Sciatic nerve (tissue), 2 donors: ENCODE data around the gene FRA10AC1. TPM values are rescaled to one million over a fixed set of nuclear protein-coding genes. Genes with fewer than 3 reads are reported as not detected.

Experiments used
- ATAC-seq: fragments of 200-7000 bp; cut with Tn5 transposase; one replicate; pipeline ENCODE4 v1.9.1; 2020; ENCODE audit warnings: mild to moderate bottlenecking, moderate library complexity
- DNase-seq: peaks from one replicate; pipeline ENCODE4 v3.0.0-alpha.2; 2020; ENCODE audit warnings: low spot score
- intact Hi-C: fragments of 100-400 bp; cut with DNase I; formaldehyde crosslinking; loops from one replicate; pipeline ENCODE4 v1.14.2; 2022
- total RNA-seq: library from RNA; stranded (reverse); fragmentation: NEBNext Ultra II Directional; extraction: Animal tissue kit (Norgen Biotek cat#: 25700); gene quantifications from one replicate; pipeline ENCODE4 v1.2.1, GENCODE V29; 2021
- donor health status: DM: no; HTN: no; CAD: no.
- donor health status: DM: no; HTN: no; CAD: no.

The FRA10AC1 gene
- 40.9 TPM for total RNA-seq

GRCh38 chr10:93702210-93703001 lies at the start of gene FRA10AC1:
Gene FRA10AC1 (minus strand): TSS chr10:93702592. CDS start chr10:93700106, 2,486 bp downstream.
- ATAC-seq, result peak; percentile 99
- peak; percentile 95 for DNase-seq
- intact Hi-C loops, result no loop called here

- intact Hi-C loops, result no loop called here
- ATAC-seq (peak; percentile 49), DNase-seq (no peak)
Observed at GRCh38 chr10:93751832-93752231, 49.4 kb upstream of the FRA10AC1 start.

DNA sequence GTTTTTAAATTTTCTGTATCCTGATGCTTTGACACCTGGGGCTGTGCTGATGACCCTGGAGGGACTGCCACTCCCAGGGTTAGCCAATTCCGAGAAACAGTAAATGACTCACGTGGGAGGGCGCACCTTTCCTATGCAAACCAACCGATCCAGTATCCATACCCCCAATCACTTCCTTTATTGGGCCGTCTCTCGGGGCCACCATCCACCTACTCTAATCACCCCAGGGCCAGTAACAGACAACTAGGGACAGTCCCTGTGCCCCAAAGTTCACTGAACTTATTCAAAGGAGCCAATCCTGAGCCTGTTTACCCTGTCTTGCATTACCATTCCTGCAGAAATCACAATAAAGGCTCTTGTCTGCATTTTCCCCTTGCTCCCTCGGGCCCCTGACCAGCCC lies 48.7 kb upstream of the FRA10AC1 start:
- no peak for DNase-seq
- intact Hi-C loops, result no loop called here
- ATAC-seq, result no peak

GRCh38 chr10:93749218-93749799 lies 46.9 kb upstream of the FRA10AC1 start:
- intact Hi-C loops, result no loop called here
- DNase-seq (no peak), ATAC-seq (peak; percentile 74)

DNA sequence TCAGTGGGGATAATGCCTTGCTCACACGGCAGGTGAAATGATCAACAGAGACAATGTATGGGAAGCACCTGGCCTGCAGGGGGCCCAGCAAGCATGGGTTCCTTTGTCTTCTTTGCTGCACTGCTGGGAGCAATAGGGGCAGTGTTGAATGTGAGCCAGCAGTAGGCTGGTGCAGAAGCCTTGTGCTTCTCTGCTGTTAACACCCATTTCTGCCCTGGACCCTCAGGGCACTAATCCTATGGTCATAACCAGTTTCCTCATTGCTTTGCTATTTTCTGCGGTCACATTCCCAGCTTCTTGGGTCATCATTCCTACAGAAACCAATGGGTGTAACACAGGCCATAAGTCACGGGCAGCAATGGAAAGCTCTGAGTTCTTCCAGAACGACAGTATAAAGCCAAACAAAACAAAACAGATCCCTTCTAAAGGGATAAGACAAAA lies 44.5 kb upstream of the FRA10AC1 start:
- DNase-seq, result no peak
- intact Hi-C loops, result no loop called here
- peak; percentile 87 for ATAC-seq

DNA sequence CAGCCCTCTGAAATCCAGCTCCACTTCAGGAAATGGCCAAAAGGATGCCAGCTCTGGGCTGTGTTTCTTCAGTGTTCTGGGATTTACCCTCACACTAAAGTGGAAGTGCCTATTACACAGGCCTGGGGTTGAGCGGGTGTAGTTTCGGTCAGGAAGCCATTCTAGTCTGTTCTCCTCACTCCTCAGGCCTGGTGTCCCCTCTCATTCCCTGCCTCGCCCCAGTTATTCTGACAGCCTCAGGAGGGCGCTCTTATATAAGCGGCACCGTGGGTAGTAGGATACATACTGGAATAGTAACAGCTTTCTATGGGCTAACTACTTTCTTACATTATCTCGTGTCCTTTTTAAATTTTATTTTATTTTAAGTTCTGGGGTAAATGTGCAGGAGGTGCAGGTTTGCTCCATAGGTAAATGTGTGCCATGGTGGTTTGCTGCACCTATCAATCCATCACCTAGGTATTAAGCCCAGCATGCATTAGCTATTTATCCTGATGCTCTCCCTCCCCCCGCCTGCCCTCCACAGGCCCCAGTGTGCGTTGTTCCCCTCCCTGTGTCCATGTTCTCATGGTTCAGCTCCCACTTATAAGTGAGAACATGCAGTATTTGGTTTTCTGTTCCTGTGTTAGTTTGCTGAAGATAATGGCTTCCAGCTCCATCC lies 43.1 kb upstream of the FRA10AC1 start:
- DNase-seq (no peak), ATAC-seq (peak; percentile 59)
- intact Hi-C loops, result no loop called here

DNA sequence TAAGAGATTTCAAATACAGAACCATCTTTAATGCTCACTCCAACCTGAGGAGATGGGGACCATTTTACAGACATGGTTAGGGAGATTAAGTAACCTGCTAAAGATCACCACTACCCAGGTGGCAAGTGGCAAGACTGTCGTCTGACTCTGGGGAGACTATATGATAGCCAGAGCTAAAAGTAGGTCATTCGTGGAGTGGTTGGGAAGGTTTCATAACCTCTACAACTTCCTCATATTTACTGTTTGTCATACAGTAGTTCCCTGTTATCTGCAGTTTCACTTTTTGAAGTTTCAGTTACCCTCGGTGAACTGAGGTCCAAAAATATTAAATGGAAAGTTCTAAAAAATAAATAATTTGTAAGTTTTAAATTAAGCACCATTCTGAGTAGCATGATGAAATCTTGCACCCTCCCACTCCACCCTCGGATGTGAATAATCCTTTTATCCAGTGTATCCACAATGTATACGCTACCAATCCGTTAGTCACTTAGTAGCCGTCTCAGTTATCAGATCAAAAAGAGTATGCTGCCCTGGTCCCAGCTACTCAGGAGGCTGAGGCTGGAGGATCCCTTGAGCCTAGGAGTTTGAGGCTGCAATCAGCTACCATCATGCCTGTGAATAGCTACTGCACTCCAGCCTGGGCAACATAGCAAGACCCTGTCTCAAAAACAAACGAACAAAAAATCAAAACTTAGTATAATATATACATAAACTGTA lies 40.4 kb upstream of the FRA10AC1 start:
- DNase-seq (no peak), ATAC-seq (no peak)
- intact Hi-C loops, result no loop called here

- ATAC-seq (no peak), DNase-seq (no peak)
- intact Hi-C loops, result no loop called here
Observed at GRCh38 chr10:93741367-93741766, 39.0 kb upstream of the FRA10AC1 start.

DNA sequence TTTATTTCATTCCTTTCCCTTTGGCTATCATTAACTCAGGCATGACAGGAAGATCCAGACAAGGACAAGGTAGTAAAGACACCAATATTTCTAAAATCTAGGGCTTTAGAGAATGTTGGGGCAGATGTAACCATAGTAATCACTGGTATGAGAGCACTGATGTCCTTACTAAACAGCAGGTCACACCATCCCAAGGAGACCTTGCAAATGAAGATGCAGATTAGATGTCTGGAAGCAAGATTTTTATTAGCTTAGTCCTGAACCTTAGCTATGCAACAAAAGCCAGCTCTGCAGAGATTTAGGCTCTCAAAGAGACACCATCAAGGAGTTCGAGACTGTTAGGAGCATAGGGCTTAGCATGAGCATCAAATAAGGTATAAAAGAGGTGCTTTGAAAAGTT lies 23.6 kb upstream of the FRA10AC1 start:
- DNase-seq (no peak), ATAC-seq (no peak)
- intact Hi-C loops, result no loop called here

DNA sequence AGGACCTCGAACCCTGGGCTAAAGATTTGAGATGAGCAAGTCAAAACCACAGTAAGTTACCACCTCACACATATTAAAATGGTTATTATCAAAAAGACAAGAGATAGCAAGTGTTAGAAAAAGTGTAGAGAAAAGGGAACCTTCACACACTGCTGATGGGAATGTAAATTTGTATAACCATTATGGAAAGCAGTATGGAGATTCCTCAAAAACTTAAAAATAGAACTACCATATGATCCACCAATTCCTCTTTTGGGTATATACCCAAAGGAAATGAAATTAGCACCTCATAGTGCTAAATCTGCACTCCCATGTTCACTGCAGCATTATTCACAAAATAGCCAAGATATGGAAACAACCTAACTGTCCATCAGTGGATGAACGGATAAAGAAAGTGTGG lies 20.8 kb upstream of the FRA10AC1 start:
- ATAC-seq, result no peak
- DNase-seq, result no peak
- intact Hi-C loops, result no loop called here

DNA sequence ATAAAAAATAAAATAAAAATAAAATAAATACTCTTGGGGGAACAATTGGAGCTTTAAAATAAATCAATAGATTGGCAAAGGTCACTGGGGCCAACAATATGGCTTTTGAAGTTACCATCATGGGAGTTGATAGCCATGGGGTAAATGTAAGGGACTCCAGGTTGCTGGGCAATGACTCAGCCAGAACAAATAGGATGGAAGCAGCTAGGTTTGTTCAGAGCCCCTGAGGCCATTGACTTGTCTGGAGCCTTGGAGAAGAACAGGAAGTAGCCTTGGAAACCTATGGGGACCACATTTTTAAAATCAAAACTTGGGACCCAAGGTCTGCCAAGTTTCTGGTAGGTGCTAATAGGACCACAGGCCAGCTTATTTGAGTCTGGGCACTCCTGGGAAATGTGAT lies 20.2 kb upstream of the FRA10AC1 start:
- intact Hi-C loops, result no loop called here
- no peak for DNase-seq
- ATAC-seq, result no peak

DNA sequence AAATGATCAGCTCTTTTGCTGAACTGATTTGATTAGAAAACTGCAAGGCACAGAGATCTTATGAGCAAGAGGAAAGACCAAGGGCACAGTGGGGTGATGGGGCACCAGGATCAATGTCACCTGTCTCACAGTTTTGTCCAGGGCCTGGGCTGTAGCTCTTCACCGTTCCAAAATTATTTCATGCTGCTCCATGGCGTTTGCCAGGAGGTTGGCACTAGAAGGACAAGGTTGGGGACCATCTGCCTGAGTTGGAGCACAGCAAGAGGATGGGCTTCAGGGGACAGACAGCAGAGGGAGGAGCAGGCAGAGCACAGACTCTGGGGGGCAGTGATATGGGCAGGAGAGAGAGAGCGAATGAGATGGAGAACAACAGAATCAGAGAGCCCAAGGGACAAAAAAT lies 17.5 kb upstream of the FRA10AC1 start:
- intact Hi-C loops, result no loop called here
- DNase-seq, result no peak
- ATAC-seq, result no peak

- intact Hi-C loops, result no loop called here
- no peak for DNase-seq
- no peak for ATAC-seq
Observed at GRCh38 chr10:93718937-93719725, 16.7 kb upstream of the FRA10AC1 start.

DNA sequence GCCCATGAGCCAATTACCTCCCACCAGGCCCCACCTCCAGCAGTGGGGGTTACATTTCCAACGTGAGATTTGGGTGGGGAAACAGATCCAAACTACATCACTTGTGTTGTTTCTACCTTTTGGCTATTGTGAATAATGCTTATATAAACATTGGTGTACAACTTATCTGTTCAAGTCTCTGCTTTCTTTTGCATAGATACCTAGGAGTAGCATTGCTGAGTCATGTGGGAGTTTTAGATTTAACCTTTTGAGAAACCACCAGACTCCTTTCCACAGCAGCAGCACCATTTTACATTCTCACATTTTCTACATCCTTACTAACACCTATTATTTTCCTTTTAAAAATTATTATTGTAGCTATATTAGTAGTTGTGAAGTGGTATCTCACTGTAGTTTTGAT lies 14.4 kb upstream of the FRA10AC1 start:
- intact Hi-C loops, result no loop called here
- ATAC-seq (no peak), DNase-seq (no peak)

- intact Hi-C loops, result no loop called here
- ATAC-seq, result no peak
- DNase-seq, result no peak
Observed at GRCh38 chr10:93715345-93715744, 13.0 kb upstream of the FRA10AC1 start.

DNA sequence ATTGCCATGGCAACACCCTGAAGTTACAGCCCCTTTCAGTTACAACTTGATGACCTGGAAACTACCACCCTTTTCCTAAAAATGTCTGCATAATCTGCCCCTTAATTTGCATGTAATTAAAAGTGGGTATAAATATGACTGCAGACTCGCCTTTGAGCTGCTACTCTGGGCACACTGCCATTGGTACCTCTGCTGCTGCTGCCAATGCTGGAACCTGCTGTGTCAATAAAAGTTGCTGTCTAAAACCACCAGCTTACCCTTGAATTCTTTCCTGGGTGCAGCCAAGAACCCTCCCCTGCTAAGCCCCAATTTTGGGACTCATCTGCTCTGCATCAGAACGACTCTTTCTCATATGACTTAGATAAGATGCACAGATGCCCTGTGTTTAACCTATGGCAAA lies 10.2 kb upstream of the FRA10AC1 start:
- intact Hi-C loops, result no loop called here
- ATAC-seq (no peak), DNase-seq (no peak)

GRCh38 chr10:93711891-93712290 lies 9.5 kb upstream of the FRA10AC1 start:
- ATAC-seq, result no peak
- intact Hi-C loops, result no loop called here
- no peak for DNase-seq

DNA sequence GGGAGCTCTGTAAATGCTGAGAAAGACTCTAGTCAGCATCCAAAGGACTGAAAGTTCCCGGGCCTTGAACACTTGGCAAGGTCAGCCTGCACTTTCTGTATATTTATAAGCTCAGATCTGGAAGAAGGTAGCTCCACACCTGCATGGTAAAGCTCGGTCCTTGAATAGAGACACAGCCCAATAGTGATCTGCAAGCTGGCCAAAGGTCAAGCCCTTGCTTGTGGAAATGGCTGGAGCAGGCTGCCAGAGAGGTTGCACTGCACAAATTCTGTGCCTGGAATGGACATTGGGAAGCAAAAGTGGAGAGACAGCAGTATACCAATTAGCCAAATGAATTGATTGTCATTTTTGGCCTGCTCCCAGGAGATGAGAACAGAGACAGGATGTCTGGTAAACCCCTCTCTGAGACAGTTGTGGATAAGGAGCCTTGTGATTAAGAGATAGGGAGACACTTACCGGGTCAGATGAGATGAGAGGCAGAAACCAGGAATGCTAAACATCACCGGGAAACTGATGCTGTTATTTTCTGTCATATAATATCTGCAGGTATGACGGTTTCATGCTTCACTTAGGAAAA lies 8.0 kb upstream of the FRA10AC1 start:
- no peak for DNase-seq
- intact Hi-C loops, result no loop called here
- ATAC-seq, result no peak

DNA sequence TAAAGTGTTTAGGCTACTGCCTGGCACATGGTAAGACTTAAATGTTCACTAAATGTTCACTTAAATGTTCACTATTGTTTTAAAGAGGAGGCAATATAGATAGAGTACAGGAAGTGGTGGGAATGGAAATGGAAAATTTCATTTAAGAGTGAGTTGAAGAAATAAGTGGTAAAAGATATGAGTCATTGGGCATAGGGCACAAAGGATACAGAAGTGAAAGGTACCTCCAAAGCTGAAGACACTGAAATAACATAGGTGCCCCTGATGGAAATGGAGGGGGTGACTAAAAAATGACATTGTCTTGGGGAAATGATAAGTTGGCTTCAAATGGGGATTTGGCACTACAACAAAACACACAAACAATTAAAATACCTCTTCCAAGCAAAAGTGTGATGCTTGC lies 5.2 kb upstream of the FRA10AC1 start:
- intact Hi-C loops, result no loop called here
- no peak for DNase-seq
- no peak for ATAC-seq
